ENCODE data around the gene ENOX1.

The ENOX1 gene

GRCh38 chr13:43584751-43585150 is 202.0 kb downstream of the ENOX1 start:
- DNase-seq: no peak

GRCh38 chr13:43583321-43583720 is 203.5 kb downstream of the ENOX1 start:
- no peak for DNase-seq

GRCh38 chr13:43580280-43580679 is 206.5 kb downstream of the ENOX1 start:
- no peak for DNase-seq

GRCh38 chr13:43579321-43579720 is 207.5 kb downstream of the ENOX1 start:
- DNase-seq: no peak

- DNase-seq: no peak
Observed at GRCh38 chr13:43574605-43575004, 212.2 kb downstream of the ENOX1 start.

- DNase-seq: no peak
Observed at GRCh38 chr13:43573802-43574514, 212.8 kb downstream of the ENOX1 start.

- no peak for DNase-seq
Observed at GRCh38 chr13:43573361-43573740, 213.4 kb downstream of the ENOX1 start.

- DNase-seq: no peak
Observed at GRCh38 chr13:43572656-43573360, 214.0 kb downstream of the ENOX1 start.

- no peak for DNase-seq
Observed at GRCh38 chr13:43569658-43570057, 217.1 kb downstream of the ENOX1 start.

- DNase-seq: no peak
Observed at GRCh38 chr13:43567608-43568007, 219.2 kb downstream of the ENOX1 start.

- no peak for DNase-seq
Observed at GRCh38 chr13:43564952-43565351, 221.8 kb downstream of the ENOX1 start.

GRCh38 chr13:43561081-43561480 is 225.7 kb downstream of the ENOX1 start:
- DNase-seq: no peak

GRCh38 chr13:43558939-43559338 is 227.8 kb downstream of the ENOX1 start:
- no peak for DNase-seq

- no peak for DNase-seq
Observed at GRCh38 chr13:43558326-43558725, 228.4 kb downstream of the ENOX1 start.

- no peak for DNase-seq
Observed at GRCh38 chr13:43555667-43556066, 231.1 kb downstream of the ENOX1 start.

GRCh38 chr13:43551897-43552456 is 234.8 kb downstream of the ENOX1 start:
- no peak for DNase-seq

- no peak for DNase-seq
Observed at GRCh38 chr13:43546816-43547215, 240.0 kb downstream of the ENOX1 start.

GRCh38 chr13:43546251-43546650 is 240.5 kb downstream of the ENOX1 start:
- no peak for DNase-seq

GRCh38 chr13:43545317-43545874 is 241.4 kb downstream of the ENOX1 start:
- no peak for DNase-seq

- DNase-seq: no peak
Observed at GRCh38 chr13:43544631-43545030, 242.1 kb downstream of the ENOX1 start.

GRCh38 chr13:43544011-43544410 is 242.8 kb downstream of the ENOX1 start:
- DNase-seq: no peak

GRCh38 chr13:43543331-43543730 is 243.4 kb downstream of the ENOX1 start:
- DNase-seq: no peak

- no peak for DNase-seq
Observed at GRCh38 chr13:43537124-43537523, 249.6 kb downstream of the ENOX1 start.

- DNase-seq: no peak
Observed at GRCh38 chr13:43529796-43530195, 257.0 kb downstream of the ENOX1 start.
